Activated naive CD4-positive, alpha-beta T cell treated with anti-CD3 and anti-CD28 coated beads, Interleukin-2, amount 50 U/mL, for 72 hours (primary cell): ENCODE data around the gene CDY2A. TPM values are rescaled to one million over a fixed set of nuclear protein-coding genes. Genes with fewer than 3 reads are reported as not detected.
"Not testable (repeated sequence)": the region's sequence is repeated elsewhere in the genome, so short reads cannot be mapped to it uniquely, and the experiment has no call there.

Experiments
- ATAC-seq, 2 donors: fragments of 150-1000 bp; cut with Tn5 transposase; 2 replicates each; pipeline ENCODE4 v1.10.0; 2021; ENCODE audit warnings: mild to moderate bottlenecking in 2 of 2, moderate library complexity in 2 of 2
- DNase-seq, 2 donors: peaks; one replicate each; pipeline ENCODE4 v3.0.0; 2021 to 2022; ENCODE audit warnings: low spot score in 2 of 2
- H3K27ac Mint-ChIP-seq, 2 donors: one replicate each; pipeline ENCODE4 v1.8.0; 2022; ENCODE audit warnings: mild to moderate bottlenecking in 2 of 2, mixed read lengths in 2 of 2
- H3K36me3 Mint-ChIP-seq, 2 donors: one replicate each; pipeline ENCODE4 v1.8.0; 2022; ENCODE audit warnings: mixed read lengths in 2 of 2
- H3K9me3 Mint-ChIP-seq, 2 donors: one replicate each; pipeline ENCODE4 v1.8.0; 2022; ENCODE audit warnings: mixed read lengths in 2 of 2
- total RNA-seq, 2 donors: library from RNA; stranded (reverse); gene quantifications; one replicate each; pipeline ENCODE4 v1.2.3, GENCODE V29; 2022

CDY2A gene
- total RNA-seq, result not detected

GRCh38 chrY:18025487-18025886 lies at the start of gene CDY2A:
CDY2A (plus strand) TSS chrY:18025787; CDS start chrY:18026115, 328 bp downstream.
- not testable (repeated sequence) for H3K36me3 Mint-ChIP-seq, DNase-seq, ATAC-seq, H3K9me3 Mint-ChIP-seq, H3K27ac Mint-ChIP-seq

GRCh38 chrY:17997586-17997985 lies 28.0 kb upstream of the CDY2A start:
- H3K36me3 Mint-ChIP-seq, result not testable (repeated sequence)

GRCh38 chrY:17998266-17998665 lies 27.3 kb upstream of the CDY2A start:
- H3K9me3 Mint-ChIP-seq, result not testable (repeated sequence)

More at GRCh38 chrY:17997586-17997985, 28.0 kb upstream of the CDY2A start:
- H3K9me3 Mint-ChIP-seq, DNase-seq, ATAC-seq, H3K27ac Mint-ChIP-seq: not testable (repeated sequence)

GRCh38 chrY:18023897-18024296 lies 1.7 kb upstream of the CDY2A start:
- H3K36me3 Mint-ChIP-seq, ATAC-seq, H3K27ac Mint-ChIP-seq, DNase-seq, H3K9me3 Mint-ChIP-seq: not testable (repeated sequence)

More at GRCh38 chrY:17998266-17998665, 27.3 kb upstream of the CDY2A start:
- H3K27ac Mint-ChIP-seq, ATAC-seq, DNase-seq, H3K36me3 Mint-ChIP-seq: not testable (repeated sequence)

GRCh38 chrY:18028845-18029244 lies 3.3 kb downstream of the CDY2A start:
- ATAC-seq, H3K27ac Mint-ChIP-seq, H3K36me3 Mint-ChIP-seq: not testable (repeated sequence)

GRCh38 chrY:18030178-18030577 lies 4.6 kb downstream of the CDY2A start:
- DNase-seq, ATAC-seq, H3K36me3 Mint-ChIP-seq, H3K9me3 Mint-ChIP-seq, H3K27ac Mint-ChIP-seq: not testable (repeated sequence)

More at GRCh38 chrY:18028845-18029244, 3.3 kb downstream of the CDY2A start:
- DNase-seq, H3K9me3 Mint-ChIP-seq: not testable (repeated sequence)

- not testable (repeated sequence) for H3K27ac Mint-ChIP-seq, DNase-seq, ATAC-seq, H3K36me3 Mint-ChIP-seq, H3K9me3 Mint-ChIP-seq
These were observed 8.7 kb downstream of the CDY2A start for GRCh38 chrY:18034100-18034814.

GRCh38 chrY:18034864-18035263 lies 9.3 kb downstream of the CDY2A start:
- not testable (repeated sequence) for H3K36me3 Mint-ChIP-seq, H3K27ac Mint-ChIP-seq, ATAC-seq, H3K9me3 Mint-ChIP-seq, DNase-seq

- not testable (repeated sequence) for H3K27ac Mint-ChIP-seq, H3K36me3 Mint-ChIP-seq, DNase-seq, ATAC-seq, H3K9me3 Mint-ChIP-seq
These were observed 19.4 kb downstream of the CDY2A start for GRCh38 chrY:18044990-18045389.

- not testable (repeated sequence) for H3K9me3 Mint-ChIP-seq, ATAC-seq, H3K27ac Mint-ChIP-seq, H3K36me3 Mint-ChIP-seq, DNase-seq
These were observed 22.8 kb downstream of the CDY2A start for GRCh38 chrY:18048149-18049040.

- not testable (repeated sequence) for DNase-seq, H3K36me3 Mint-ChIP-seq, ATAC-seq, H3K27ac Mint-ChIP-seq, H3K9me3 Mint-ChIP-seq
These were observed 23.5 kb downstream of the CDY2A start for GRCh38 chrY:18049061-18049460.

- not testable (repeated sequence) for H3K27ac Mint-ChIP-seq, ATAC-seq, H3K9me3 Mint-ChIP-seq, DNase-seq, H3K36me3 Mint-ChIP-seq
These were observed 30.9 kb downstream of the CDY2A start for GRCh38 chrY:18056473-18056872.

- not testable (repeated sequence) for DNase-seq, H3K9me3 Mint-ChIP-seq, ATAC-seq, H3K36me3 Mint-ChIP-seq, H3K27ac Mint-ChIP-seq
These were observed 47.9 kb downstream of the CDY2A start for GRCh38 chrY:18073464-18073863.

Other genes starting within 250 kb of the CDY2A start
- not detected for gene CDY2B, start 145.6 kb upstream of the CDY2A start, total RNA-seq